SK-N-SH treated with all-trans-retinoic acid at 6 μM for 48 hours (cell line): ENCODE data around the gene SPOCD1.
A peak's percentile ranks its signal among the peaks of the same experiment; 100 is the strongest.

Source experiments
- ATAC-seq: fragments of 200-7000 bp; cut with Tn5 transposase; 3 replicates; pipeline ENCODE4 v1.9.1; 2020; ENCODE audit warnings: mild to moderate bottlenecking, moderate library complexity
- ARNTL ChIP-seq: fragments of 450-650 bp; formaldehyde crosslinking; IDR thresholded peaks from 2 replicates; pipeline ENCODE4 v1.5.0; 2020; ENCODE audit warnings: low read depth, mild to moderate bottlenecking, moderate library complexity, borderline replicate concordance
- BACH2 ChIP-seq: fragments of 250-450 bp; sonication (Bioruptor Pico); IDR thresholded peaks from 2 replicates; pipeline ENCODE4 v1.9.0; 2021; ENCODE audit warnings: mild to moderate bottlenecking, borderline replicate concordance
- CREB5 ChIP-seq: fragments of 250-450 bp; sonication (Bioruptor Pico); IDR thresholded peaks from 2 replicates; pipeline ENCODE4 v1.5.1; 2020; ENCODE audit warnings: low read depth, mild to moderate bottlenecking, moderate library complexity
- CSDC2 ChIP-seq: fragments of 250-450 bp; sonication (Bioruptor Pico); IDR thresholded peaks from 2 replicates; pipeline ENCODE4 v1.5.0; 2020; ENCODE audit warnings: mild to moderate bottlenecking, moderate library complexity
- ESRRG ChIP-seq: fragments of 250-450 bp; sonication (Bioruptor Pico); IDR thresholded peaks from 2 replicates; pipeline ENCODE4 v1.6.1; 2021; ENCODE audit warnings: mild to moderate bottlenecking
- ISL1 ChIP-seq: fragments of 250-450 bp; sonication (Bioruptor Pico); IDR thresholded peaks from 2 replicates; pipeline ENCODE4 v2.1.2; 2022; ENCODE audit warnings: mild to moderate bottlenecking, moderate library complexity
- OSR1 ChIP-seq: fragments of 250-450 bp; sonication (Bioruptor Pico); IDR thresholded peaks from 2 replicates; pipeline ENCODE4 v1.8.0; 2022; ENCODE audit warnings: moderate library complexity, mild to moderate bottlenecking, inconsistent platforms
- PATZ1 ChIP-seq: fragments of 250-450 bp; sonication (Bioruptor Pico); IDR thresholded peaks from 2 replicates; pipeline ENCODE4 v1.8.0; 2020; ENCODE audit warnings: mild to moderate bottlenecking, moderate library complexity, borderline replicate concordance
- PPARA ChIP-seq: fragments of 250-450 bp; sonication (Bioruptor Pico); IDR thresholded peaks from 2 replicates; pipeline ENCODE4 v1.5.0; 2020; ENCODE audit warnings: mild to moderate bottlenecking, borderline replicate concordance
- RARB ChIP-seq: fragments of 250-450 bp; sonication (Bioruptor Pico); IDR thresholded peaks from 2 replicates; pipeline ENCODE4 v1.8.0; 2021; ENCODE audit warnings: mild to moderate bottlenecking, moderate library complexity
- SNAI2 ChIP-seq: fragments of 250-450 bp; sonication (Bioruptor Pico); IDR thresholded peaks from 2 replicates; pipeline ENCODE4 v1.5.0; 2020; ENCODE audit warnings: mild to moderate bottlenecking, moderate library complexity
- TCF4 ChIP-seq: fragments of 250-450 bp; sonication (Bioruptor Pico); IDR thresholded peaks from 2 replicates; pipeline ENCODE4 v1.8.0; 2021; ENCODE audit warnings: mild to moderate bottlenecking, moderate library complexity, borderline replicate concordance
- TOX ChIP-seq: fragments of 250-450 bp; sonication (Bioruptor Pico); IDR thresholded peaks from 2 replicates; pipeline ENCODE4 v1.8.0; 2021; ENCODE audit warnings: mild to moderate bottlenecking, moderate library complexity, borderline replicate concordance
- ZC3H10 ChIP-seq: fragments of 250-450 bp; sonication (Bioruptor Pico); IDR thresholded peaks from 2 replicates; pipeline ENCODE4 v1.5.1; 2021; ENCODE audit warnings: mild to moderate bottlenecking, moderate library complexity
- ZFP3 ChIP-seq: fragments of 250-450 bp; sonication (Bioruptor Pico); IDR thresholded peaks from 2 replicates; pipeline ENCODE4 v1.5.0; 2020; ENCODE audit warnings: mild to moderate bottlenecking, moderate library complexity
- ZFP30 ChIP-seq: fragments of 450-650 bp; formaldehyde crosslinking; IDR thresholded peaks from 2 replicates; pipeline ENCODE4 v1.5.0; 2022; ENCODE audit warnings: mild to moderate bottlenecking, moderate library complexity
- ZNF565 ChIP-seq: fragments of 450-650 bp; formaldehyde crosslinking; conservative IDR thresholded peaks from 2 replicates; pipeline ENCODE4 v1.5.0; 2020; ENCODE audit warnings: low read depth, mild to moderate bottlenecking, moderate library complexity
- ZNF70 ChIP-seq: fragments of 450-650 bp; formaldehyde crosslinking; IDR thresholded peaks from 2 replicates; pipeline ENCODE4 v1.5.0; 2020; ENCODE audit warnings: mild to moderate bottlenecking, moderate library complexity
- ZNF8 ChIP-seq: fragments of 450-650 bp; formaldehyde crosslinking; IDR thresholded peaks from 2 replicates; pipeline ENCODE4 v1.5.0; 2020; ENCODE audit warnings: mild to moderate bottlenecking, moderate library complexity
- TF ChIP-seq, protein P1 (sequence below): fragments of 250-450 bp; sonication (Bioruptor Pico); IDR thresholded peaks from 2 replicates; pipeline ENCODE4 v1.5.1; 2021; ENCODE audit warnings: mild to moderate bottlenecking, moderate library complexity
- TF ChIP-seq, protein P2 (sequence below): fragments of 250-450 bp; sonication (Bioruptor Pico); IDR thresholded peaks from 2 replicates; pipeline ENCODE4 v1.8.0; 2021; ENCODE audit warnings: low read depth, mild to moderate bottlenecking, moderate library complexity, borderline replicate concordance

The SPOCD1 gene

DNA sequence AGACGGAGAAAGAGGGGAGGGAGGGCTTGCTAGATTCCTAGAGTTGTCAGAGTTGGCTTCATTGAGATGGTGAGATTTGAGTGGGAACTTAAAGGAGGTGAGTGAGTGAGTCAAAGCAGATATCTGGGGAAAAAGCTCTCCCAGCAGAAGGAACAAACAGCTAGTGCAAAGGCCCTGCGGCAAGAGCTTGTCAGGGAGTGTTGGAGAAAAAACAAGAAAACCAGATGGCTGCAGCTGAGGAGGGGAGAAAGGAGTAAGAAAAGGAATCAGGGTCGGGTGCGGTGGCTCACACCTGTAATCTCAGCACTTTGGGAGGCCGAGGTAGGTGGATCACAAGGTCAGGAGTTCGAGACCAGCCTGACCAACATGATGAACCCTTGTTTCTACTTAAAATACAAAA lies 40.3 kb upstream of the SPOCD1 start:
- ATAC-seq, result no peak

GRCh38 chr1:31855038-31855845 lies 39.4 kb upstream of the SPOCD1 start:
- peak; percentile 94 for ATAC-seq
- TF ChIP-seq TOX (CRISPR knock-in tag), result no peak
- peak; percentile 73; the same call in 1 of the 2 replicates for TF ChIP-seq ZFP3 (CRISPR knock-in tag)
- TF ChIP-seq ZC3H10 (CRISPR knock-in tag), result 0 out of 2 replicates have a peak, but pooled peaks have one; percentile 31
- TF ChIP-seq CSDC2 (CRISPR knock-in tag), result peak; percentile 70; the same call in 1 of the 2 replicates

More for the DNA sequence above, 40.3 kb upstream of the SPOCD1 start:
- TF ChIP-seq OSR1 (CRISPR knock-in tag) (no peak), PPARA (CRISPR knock-in tag) (no peak), ZFP30 (CRISPR knock-in tag) (no peak), ZNF8 (CRISPR knock-in tag) (no peak), PATZ1 (no peak), ZNF565 (CRISPR knock-in tag) (no peak), CREB5 (no peak), SNAI2 (CRISPR knock-in tag) (no peak), ESRRG (CRISPR knock-in tag) (no peak), TOX (CRISPR knock-in tag) (no peak), ARNTL (CRISPR knock-in tag) (no peak), ZFP3 (CRISPR knock-in tag) (no peak), RARB (no peak), TCF4 (CRISPR knock-in tag) (no peak), ZNF70 (CRISPR knock-in tag) (no peak), CSDC2 (CRISPR knock-in tag) (no peak)
- TF ChIP-seq, protein P1, sequence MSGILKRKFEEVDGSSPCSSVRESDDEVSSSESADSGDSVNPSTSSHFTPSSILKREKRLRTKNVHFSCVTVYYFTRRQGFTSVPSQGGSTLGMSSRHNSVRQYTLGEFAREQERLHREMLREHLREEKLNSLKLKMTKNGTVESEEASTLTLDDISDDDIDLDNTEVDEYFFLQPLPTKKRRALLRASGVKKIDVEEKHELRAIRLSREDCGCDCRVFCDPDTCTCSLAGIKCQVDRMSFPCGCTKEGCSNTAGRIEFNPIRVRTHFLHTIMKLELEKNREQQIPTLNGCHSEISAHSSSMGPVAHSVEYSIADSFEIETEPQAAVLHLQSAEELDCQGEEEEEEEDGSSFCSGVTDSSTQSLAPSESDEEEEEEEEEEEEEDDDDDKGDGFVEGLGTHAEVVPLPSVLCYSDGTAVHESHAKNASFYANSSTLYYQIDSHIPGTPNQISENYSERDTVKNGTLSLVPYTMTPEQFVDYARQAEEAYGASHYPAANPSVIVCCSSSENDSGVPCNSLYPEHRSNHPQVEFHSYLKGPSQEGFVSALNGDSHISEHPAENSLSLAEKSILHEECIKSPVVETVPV (CRISPR knock-in tag), result no peak
- TF ChIP-seq, protein P2, sequence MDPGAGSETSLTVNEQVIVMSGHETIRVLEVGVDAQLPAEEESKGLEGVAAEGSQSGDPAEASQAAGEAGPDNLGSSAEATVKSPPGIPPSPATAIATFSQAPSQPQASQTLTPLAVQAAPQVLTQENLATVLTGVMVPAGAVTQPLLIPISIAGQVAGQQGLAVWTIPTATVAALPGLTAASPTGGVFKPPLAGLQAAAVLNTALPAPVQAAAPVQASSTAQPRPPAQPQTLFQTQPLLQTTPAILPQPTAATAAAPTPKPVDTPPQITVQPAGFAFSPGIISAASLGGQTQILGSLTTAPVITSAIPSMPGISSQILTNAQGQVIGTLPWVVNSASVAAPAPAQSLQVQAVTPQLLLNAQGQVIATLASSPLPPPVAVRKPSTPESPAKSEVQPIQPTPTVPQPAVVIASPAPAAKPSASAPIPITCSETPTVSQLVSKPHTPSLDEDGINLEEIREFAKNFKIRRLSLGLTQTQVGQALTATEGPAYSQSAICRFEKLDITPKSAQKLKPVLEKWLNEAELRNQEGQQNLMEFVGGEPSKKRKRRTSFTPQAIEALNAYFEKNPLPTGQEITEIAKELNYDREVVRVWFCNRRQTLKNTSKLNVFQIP (CRISPR knock-in tag), result no peak

- TF ChIP-seq PATZ1, result no peak
- TF ChIP-seq, protein P1 (CRISPR knock-in tag), result no peak
- TF ChIP-seq PPARA (CRISPR knock-in tag), result no peak
- TF ChIP-seq ZFP3 (CRISPR knock-in tag), result no peak
- TF ChIP-seq ZC3H10 (CRISPR knock-in tag), result no peak
- TF ChIP-seq BACH2 (CRISPR knock-in tag), result no peak
- no peak for TF ChIP-seq ZFP30 (CRISPR knock-in tag)
- no peak for TF ChIP-seq ISL1 (CRISPR knock-in tag)
- TF ChIP-seq CSDC2 (CRISPR knock-in tag), result no peak
- ATAC-seq, result no peak
Observed at GRCh38 chr1:31849653-31850052, 33.8 kb upstream of the SPOCD1 start.
